Coronary artery (tissue), 2 donors: ENCODE measurements around the gene BMP2K.
A peak's percentile ranks its signal among the peaks of the same experiment; 100 is the strongest.

Source experiments
- DNase-seq: peaks from one replicate; pipeline ENCODE4 v3.0.0-alpha.2; 2017; ENCODE audit warnings: low spot score
- H3K27ac ChIP-seq, 2 donors: fragments of 200-600 bp; sonication (generic); one replicate each; pipeline ENCODE4 v1.5.1; 2016 to 2019
- H3K4me3 ChIP-seq: fragments of 200-600 bp; sonication (generic); 2 replicates; pipeline ENCODE4 v1.5.1; 2016; ENCODE audit warnings: mild to moderate bottlenecking, moderate library complexity
- CTCF ChIP-seq: fragments of 200-600 bp; sonication (generic); IDR thresholded peaks from one replicate; pipeline ENCODE4 v1.5.1; 2019; ENCODE audit warnings: antibody characterized with exemption

The BMP2K gene

GRCh38 chr4:78926826-78927225 lies 150.7 kb downstream of the BMP2K start:
- Histone ChIP-seq H3K4me3 (no peak overlapping the region), H3K27ac (no peak overlapping the region)
- DNase-seq, result no peak
- TF ChIP-seq CTCF, result no peak

GRCh38 chr4:78928835-78929234 lies 152.7 kb downstream of the BMP2K start:
- DNase-seq, result no peak
- TF ChIP-seq CTCF, result no peak
- Histone ChIP-seq H3K4me3 (no peak overlapping the region), H3K27ac (no peak overlapping the region)

- no peak for TF ChIP-seq CTCF
- no peak overlapping the region for H3K4me3 ChIP-seq
- H3K27ac ChIP-seq, result no peak overlapping the region
- DNase-seq, result no peak
These were observed 154.0 kb downstream of the BMP2K start for GRCh38 chr4:78930016-78930629.

GRCh38 chr4:78936989-78937388 lies 160.8 kb downstream of the BMP2K start:
- TF ChIP-seq CTCF, result no peak

GRCh38 chr4:78937837-78938236 lies 161.7 kb downstream of the BMP2K start:
- Histone ChIP-seq H3K4me3 (peak overlapping the region; percentile 81), H3K27ac (no peak overlapping the region)
- TF ChIP-seq CTCF, result no peak
- no peak for DNase-seq

More at GRCh38 chr4:78936989-78937388, 160.8 kb downstream of the BMP2K start:
- no peak overlapping the region for H3K4me3 ChIP-seq
- H3K27ac ChIP-seq, result no peak overlapping the region
- no peak for DNase-seq

GRCh38 chr4:78938474-78938867 lies 162.3 kb downstream of the BMP2K start:
- Histone ChIP-seq H3K4me3 (peak overlapping the region; percentile 81), H3K27ac (peak overlapping the region in 1 of 2 donors; percentile 75)
- no peak for DNase-seq
- no peak for TF ChIP-seq CTCF

GRCh38 chr4:78938868-78939666 lies 162.9 kb downstream of the BMP2K start, which contains the start of gene PAQR3:
PAQR3 (minus strand) TSS chr4:78939438; CDS start chr4:78939224, 214 bp downstream.
- no peak for TF ChIP-seq CTCF
- H3K27ac ChIP-seq, result peak within 1 kb of the TSS; percentile 74 to 75
- peak; percentile 86 for DNase-seq

More at GRCh38 chr4:78938868-78939666, 162.9 kb downstream of the BMP2K start, which contains the start of gene PAQR3:
- H3K4me3 ChIP-seq, result peak within 1 kb of the TSS; percentile 81
